BE2C (cell line): ENCODE results near the gene SYT1.

Experiments used
- DNase-seq: peaks from one replicate; pipeline ENCODE4 v3.0.0-alpha.2; 2020
- H3K27me3 ChIP-seq: fragments of 250-450 bp; sonication (Bioruptor Pico); 2 replicates; pipeline ENCODE4 v1.5.1; 2020; ENCODE audit warnings: mild to moderate bottlenecking
- H3K36me3 ChIP-seq: fragments of 250-450 bp; sonication (Bioruptor Pico); 2 replicates; pipeline ENCODE4 v1.5.1; 2020; ENCODE audit warnings: mild to moderate bottlenecking
- H3K4me1 ChIP-seq: fragments of 250-450 bp; sonication (Bioruptor Pico); 2 replicates; pipeline ENCODE4 v1.5.1; 2020
- H3K4me3 ChIP-seq: 2 replicates; pipeline ENCODE4 v1.5.1; 2011; ENCODE audit warnings: low read depth, low read length
- H3K9me3 ChIP-seq: fragments of 250-450 bp; sonication (Bioruptor Pico); 2 replicates; pipeline ENCODE4 v1.5.1; 2020
- CTCF ChIP-seq: IDR thresholded peaks from 2 replicates; pipeline ENCODE4 v1.5.1; 2012; ENCODE audit warnings: mild to moderate bottlenecking, low read depth, low read length

SYT1 gene

DNA sequence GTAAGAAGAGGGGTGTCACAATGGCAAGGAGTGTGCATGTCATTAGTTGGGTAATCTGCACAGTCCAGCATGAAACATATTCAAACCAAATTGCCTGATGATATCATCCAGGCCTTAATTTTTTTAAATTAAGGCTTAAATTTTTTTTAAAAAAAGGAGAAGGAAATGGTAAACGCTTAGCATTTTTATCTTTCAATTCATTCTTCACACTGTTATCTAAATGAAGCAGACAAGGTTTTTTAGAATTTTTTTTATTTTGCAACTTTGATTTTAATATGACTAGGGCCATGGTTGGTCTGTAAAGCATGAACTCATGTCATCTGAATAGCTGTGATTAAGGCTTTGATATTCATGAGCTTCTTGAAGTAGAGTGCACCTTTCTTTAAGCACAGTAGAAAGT, 362.5 kb downstream of the SYT1 start:
- no peak for DNase-seq
- H3K27me3 ChIP-seq = no peaks in the 10 kb centered on the region
- peaks cover 6% of the 10 kb centered on the region; the same call in 1 of the 2 replicates for H3K4me1 ChIP-seq
- peaks cover 55% of the 10 kb centered on the region for H3K36me3 ChIP-seq
- no peaks in the 10 kb centered on the region for H3K9me3 ChIP-seq
- no peak for TF ChIP-seq CTCF
- no peak overlapping the region for H3K4me3 ChIP-seq

DNA sequence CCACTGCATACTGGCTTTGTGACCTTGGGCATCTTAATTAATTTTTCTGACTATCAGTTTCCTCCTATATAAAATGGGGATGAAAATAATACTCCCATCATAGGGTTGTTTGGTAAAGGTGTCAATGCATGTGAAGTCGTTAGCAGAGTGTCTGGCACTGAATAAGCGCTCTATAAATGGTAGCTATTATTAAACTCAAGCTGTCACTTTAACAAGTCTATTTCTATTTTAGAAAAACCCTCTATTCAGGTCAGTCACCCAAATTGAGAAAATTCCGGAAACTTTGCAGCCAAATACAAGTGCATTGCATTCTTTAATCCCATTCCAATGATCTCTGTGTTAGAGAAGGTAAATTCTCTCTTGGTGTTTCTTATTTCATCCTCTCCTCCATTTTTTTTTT, 363.1 kb downstream of the SYT1 start:
- H3K9me3 ChIP-seq = no peaks in the 10 kb centered on the region
- no peaks in the 10 kb centered on the region for H3K27me3 ChIP-seq
- peaks cover 57% of the 10 kb centered on the region for H3K36me3 ChIP-seq
- H3K4me1 ChIP-seq = peaks cover 6% of the 10 kb centered on the region; the same call in 1 of the 2 replicates
- no peak for DNase-seq
- TF ChIP-seq CTCF = no peak
- H3K4me3 ChIP-seq = no peak overlapping the region

DNA sequence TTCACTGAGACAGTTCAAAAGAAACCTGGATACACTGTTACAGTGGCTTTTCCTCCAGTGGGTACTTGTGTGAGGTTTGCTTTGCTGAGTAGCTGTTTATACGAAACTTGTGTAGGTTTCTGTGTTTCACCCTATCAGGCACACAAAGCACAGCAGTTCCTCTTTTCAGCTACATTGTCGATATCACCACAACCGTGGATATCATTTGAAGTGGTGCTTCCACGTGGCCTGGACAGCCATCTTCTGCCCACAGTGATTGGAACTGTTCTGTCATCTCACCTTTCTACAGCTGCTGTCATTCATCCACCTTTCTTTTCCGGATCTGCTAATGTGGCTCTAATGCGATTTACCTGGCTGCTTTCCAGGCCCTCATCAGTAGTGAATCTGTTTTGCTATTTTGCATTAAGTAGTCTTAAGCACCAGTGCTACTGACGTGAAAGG, 368.8 kb downstream of the SYT1 start:
- no peak for TF ChIP-seq CTCF
- Histone ChIP-seq H3K9me3 (no peaks in the 10 kb centered on the region), H3K4me1 (peaks cover 4% of the 10 kb centered on the region; the same call in 1 of the 2 replicates), H3K36me3 (peaks cover 23% of the 10 kb centered on the region), H3K27me3 (no peaks in the 10 kb centered on the region), H3K4me3 (no peak overlapping the region)
- peak; percentile 32 for DNase-seq

- no peak overlapping the region for H3K4me3 ChIP-seq
- H3K9me3 ChIP-seq = no peaks in the 10 kb centered on the region
- peaks cover 41% of the 10 kb centered on the region for H3K36me3 ChIP-seq
- no peaks in the 10 kb centered on the region for H3K27me3 ChIP-seq
- H3K4me1 ChIP-seq = peaks cover 4% of the 10 kb centered on the region; the same call in 1 of the 2 replicates
- DNase-seq = no peak
- TF ChIP-seq CTCF = no peak
Observed at GRCh38 chr12:79236920-79237319, 372.3 kb downstream of the SYT1 start.

DNA sequence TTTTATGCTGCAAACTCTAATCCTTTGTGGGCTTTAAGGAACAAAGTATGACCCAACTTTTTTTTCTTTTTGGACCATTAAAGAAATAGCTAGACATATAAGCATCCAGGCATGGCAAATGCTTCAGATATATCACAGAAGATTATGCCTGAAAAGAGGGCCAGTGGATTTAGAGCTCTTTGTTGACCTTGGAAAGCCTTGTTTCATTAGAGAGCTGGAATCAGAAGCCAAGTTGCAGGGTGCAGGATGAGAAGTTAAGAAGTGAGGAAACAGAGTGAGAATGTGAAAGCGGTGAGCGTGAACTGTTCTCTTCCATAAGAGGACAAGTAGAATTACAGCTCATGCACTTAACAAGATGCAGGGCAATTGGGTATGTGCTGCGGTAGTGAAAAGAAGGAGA, 373.7 kb downstream of the SYT1 start:
- H3K9me3 ChIP-seq = no peaks in the 10 kb centered on the region
- TF ChIP-seq CTCF = no peak
- H3K4me1 ChIP-seq = peaks cover 4% of the 10 kb centered on the region; the same call in 1 of the 2 replicates
- peaks cover 48% of the 10 kb centered on the region for H3K36me3 ChIP-seq
- no peak for DNase-seq
- H3K27me3 ChIP-seq = no peaks in the 10 kb centered on the region
- no peak overlapping the region for H3K4me3 ChIP-seq

DNA sequence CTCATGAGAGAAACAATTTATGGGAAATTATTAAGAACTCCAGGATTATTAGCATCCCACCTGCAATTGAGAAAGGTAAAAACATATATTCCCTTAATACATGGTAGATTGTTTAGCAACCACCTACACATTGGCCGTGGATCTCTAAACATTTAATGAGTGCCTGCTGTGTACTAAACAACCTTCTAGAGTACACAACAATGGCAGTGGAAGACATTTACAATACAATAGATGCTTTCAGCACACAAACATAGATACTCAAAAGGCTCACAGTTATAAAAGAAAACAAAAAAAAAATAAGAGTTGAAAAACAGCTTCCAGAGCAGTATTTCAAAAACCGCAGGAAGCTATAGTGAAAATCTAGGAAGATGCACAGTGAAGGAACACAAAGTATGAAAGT, 382.9 kb downstream of the SYT1 start:
- no peak for DNase-seq
- Histone ChIP-seq H3K4me1 (no peaks in the 10 kb centered on the region; the same call in 1 of the 2 replicates), H3K9me3 (no peaks in the 10 kb centered on the region), H3K4me3 (no peak overlapping the region), H3K36me3 (peaks cover 40% of the 10 kb centered on the region), H3K27me3 (no peaks in the 10 kb centered on the region)
- TF ChIP-seq CTCF = no peak
